GM23338 (cell line): Measurements from ENCODE around the gene KLK1. TPM values are rescaled to one million over a fixed set of nuclear protein-coding genes. Genes with fewer than 3 reads are reported as not detected.

Experiments
- ATAC-seq: fragments of 200-7000 bp; cut with Tn5 transposase; 3 replicates; pipeline ENCODE4 v1.9.1; 2020
- DNase-seq: peaks from one replicate; pipeline ENCODE4 v3.0.0-alpha.2; 2015; ENCODE audit warnings: low spot score
- H2AFZ ChIP-seq: fragments of 200-600 bp; sonication (generic); 2 replicates; pipeline ENCODE4 v1.8.0; 2016; ENCODE audit warnings: antibody characterized with exemption, mild to moderate bottlenecking, moderate library complexity
- H3F3A ChIP-seq: fragments of 200-600 bp; sonication (generic); replicated peaks from 2 replicates; pipeline ENCODE4 v1.8.0; 2017; ENCODE audit warnings: antibody characterized with exemption, mixed run types, low read depth
- H3K27ac ChIP-seq: fragments of 200-600 bp; sonication (generic); 2 replicates; pipeline ENCODE4 v1.6.1; 2016; ENCODE audit warnings: low read depth
- H3K27me3 ChIP-seq: fragments of 200-600 bp; sonication (generic); 2 replicates; pipeline ENCODE4 v1.8.0; 2016; ENCODE audit warnings: mild to moderate bottlenecking, mixed run types, moderate library complexity; ENCODE audit not compliant: insufficient read depth
- H3K36me3 ChIP-seq: fragments of 200-600 bp; sonication (generic); 2 replicates; pipeline ENCODE4 v1.8.0; 2016; ENCODE audit warnings: mild to moderate bottlenecking; ENCODE audit not compliant: insufficient read depth
- H3K4me1 ChIP-seq: fragments of 200-600 bp; sonication (generic); 2 replicates; pipeline ENCODE4 v1.8.0; 2016; ENCODE audit warnings: mild to moderate bottlenecking, moderate library complexity; ENCODE audit not compliant: insufficient read depth
- H3K4me2 ChIP-seq: fragments of 200-600 bp; sonication (generic); 2 replicates; pipeline ENCODE4 v1.7.1; 2017; ENCODE audit warnings: mixed run types
- H3K4me3 ChIP-seq: fragments of 200-600 bp; sonication (generic); 2 replicates; pipeline ENCODE4 v1.6.1; 2016; ENCODE audit warnings: mixed run types
- H3K79me2 ChIP-seq: fragments of 200-600 bp; sonication (generic); replicated peaks from 2 replicates; pipeline ENCODE4 v1.8.0; 2017; ENCODE audit warnings: mild to moderate bottlenecking; ENCODE audit not compliant: insufficient read depth
- H3K9me2 ChIP-seq: fragments of 200-600 bp; sonication (generic); 2 replicates; pipeline ENCODE4 v1.8.0; 2017; ENCODE audit not compliant: insufficient read depth
- H4K20me1 ChIP-seq: fragments of 200-600 bp; sonication (generic); replicated peaks from 2 replicates; pipeline ENCODE4 v1.8.0; 2017; ENCODE audit warnings: mild to moderate bottlenecking; ENCODE audit not compliant: insufficient read depth
- H3K27ac Mint-ChIP-seq: 2 replicates; pipeline ENCODE4 v1.8.0; 2020; ENCODE audit warnings: inconsistent platforms, mild to moderate bottlenecking, moderate library complexity, mixed read lengths
- H3K27me3 Mint-ChIP-seq: 3 replicates; pipeline ENCODE4 v1.8.0; 2022; ENCODE audit warnings: low read depth, mild to moderate bottlenecking, moderate library complexity, mixed read lengths, inconsistent platforms; ENCODE audit not compliant: insufficient read depth, poor library complexity
- H3K36me3 Mint-ChIP-seq: 3 replicates; pipeline ENCODE4 v1.8.0; 2021; ENCODE audit warnings: low read depth, mild to moderate bottlenecking, inconsistent platforms, moderate library complexity, mixed read lengths
- H3K4me1 Mint-ChIP-seq: 3 replicates; pipeline ENCODE4 v1.8.0; 2020; ENCODE audit warnings: mild to moderate bottlenecking, inconsistent platforms, mixed read lengths
- H3K4me3 Mint-ChIP-seq: 3 replicates; pipeline ENCODE4 v1.8.0; 2021; ENCODE audit warnings: moderate library complexity, mild to moderate bottlenecking, inconsistent platforms, mixed read lengths
- H3K9me3 Mint-ChIP-seq: 3 replicates; pipeline ENCODE4 v1.8.0; 2020; ENCODE audit warnings: moderate library complexity, mild to moderate bottlenecking, inconsistent platforms, mixed read lengths
- CREB1 ChIP-seq: fragments of 250-450 bp; sonication (Bioruptor Pico); IDR thresholded peaks from 2 replicates; pipeline ENCODE4 v1.5.0; 2020; ENCODE audit warnings: low read depth, mild to moderate bottlenecking, moderate library complexity
- CTCF ChIP-seq, 2 experiments: fragments of 200-600 bp in 1 of 2; sonication (generic) in 1 of 2; conservative IDR thresholded peaks; 2 replicates each; pipeline versions ENCODE4 v1.5.1 to v1.6.1; 2016 to 2017; ENCODE audit warnings: antibody characterized with exemption in 2 of 2, low read depth in 2 of 2, mild to moderate bottlenecking in 2 of 2, moderate library complexity in 1 of 2
- ETS1 ChIP-seq: IDR thresholded peaks from 2 replicates; pipeline ENCODE4 v1.6.1; 2016; ENCODE audit warnings: antibody characterized with exemption
- EZH2 ChIP-seq: fragments of 200-600 bp; sonication (generic); IDR thresholded peaks from one replicate; pipeline ENCODE4 v1.8.0; 2017; ENCODE audit warnings: antibody characterized with exemption, mild to moderate bottlenecking, low read depth; ENCODE audit not compliant: unreplicated experiment
- EZH2phosphoT487 ChIP-seq: fragments of 200-600 bp; sonication (generic); IDR thresholded peaks from one replicate; pipeline ENCODE4 v1.8.1; 2018; ENCODE audit warnings: antibody characterized with exemption; ENCODE audit not compliant: unreplicated experiment
- JUNB ChIP-seq: IDR thresholded peaks from one replicate; pipeline ENCODE4 v1.6.1; 2016; ENCODE audit warnings: antibody characterized with exemption; ENCODE audit not compliant: unreplicated experiment
- NANOG ChIP-seq: IDR thresholded peaks from 2 replicates; pipeline ENCODE4 v1.6.1; 2016; ENCODE audit warnings: antibody characterized with exemption, borderline replicate concordance
- POLR2AphosphoS5 ChIP-seq: IDR thresholded peaks from 2 replicates; pipeline ENCODE4 v1.6.1; 2016; ENCODE audit warnings: antibody characterized with exemption, low read depth
- REST ChIP-seq: IDR thresholded peaks from one replicate; pipeline ENCODE4 v1.6.1; 2018; ENCODE audit warnings: antibody characterized with exemption; ENCODE audit not compliant: unreplicated experiment
- STAT1 ChIP-seq: IDR thresholded peaks from one replicate; pipeline ENCODE4 v1.6.1; 2016; ENCODE audit warnings: antibody characterized with exemption; ENCODE audit not compliant: unreplicated experiment
- ZNF114 ChIP-seq: fragments of 250-450 bp; sonication (Bioruptor Pico); IDR thresholded peaks from 2 replicates; pipeline ENCODE4 v1.5.0; 2020; ENCODE audit warnings: mild to moderate bottlenecking, moderate library complexity
- ZNF331 ChIP-seq: fragments of 250-450 bp; sonication (Bioruptor Pico); IDR thresholded peaks from 2 replicates; pipeline ENCODE4 v1.5.0; 2020; ENCODE audit warnings: low read depth, mild to moderate bottlenecking, moderate library complexity
- polyA plus RNA-seq: library from polyadenylated mRNA; unstranded; fragments of >200 nt; fragmentation: Nextera tagmentation; extraction: Ambion mirVana; gene quantifications from 2 replicates; pipeline ENCODE4 v1.2.1, GENCODE V29; 2016
- total RNA-seq: library from RNA; depleted of rRNA; stranded (reverse); fragments of >200 nt; shearing (Covaris generic); gene quantifications from 2 replicates; pipeline ENCODE4 v1.2.3, GENCODE V29; 2014

The KLK1 gene
- total and polyA plus RNA-seq, 2 experiments from 2014 or later, result 0.31 to 3.0 TPM

- TF ChIP-seq REST, result no peak
- no peak for TF ChIP-seq ETS1
- no peak for TF ChIP-seq POLR2AphosphoS5
- TF ChIP-seq ZNF331, result no peak
- no peak for TF ChIP-seq CTCF (conservative IDR thresholded peaks at IDR 0.05; ENCODE audit: low read depth in 2 of 2)
- TF ChIP-seq NANOG, result no peak
- no peak for TF ChIP-seq CREB1 (CRISPR knock-in tag)
Measured at GRCh38 chr19:50793558-50794065, 30.0 kb downstream of the KLK1 start (continued).

GRCh38 chr19:50792272-50793250 lies 31.0 kb downstream of the KLK1 start:
- Histone ChIP-seq H3K4me3 (no peak overlapping the region), H3K4me2 (no peak overlapping the region), H3K36me3 (peaks cover 4% of the 10 kb centered on the region; the same call in 1 of the 2 replicates), H3F3A (peaks cover 26% of the 10 kb centered on the region), H3K27me3 (no peaks in the 10 kb centered on the region), H3K27ac (no peak overlapping the region), H3K79me2 (no peaks in the 10 kb centered on the region), H3K4me1 (peaks cover 9% of the 10 kb centered on the region), H3K9me2 (no peaks in the 10 kb centered on the region), H2AFZ (no peak overlapping the region), H4K20me1 (peaks cover 22% of the 10 kb centered on the region)
- H3K4me1 Mint-ChIP-seq, result peaks cover 6% of the 10 kb centered on the region; the same call in 2 of the 3 replicates
- H3K9me3 Mint-ChIP-seq, result peaks cover 12% of the 10 kb centered on the region
- H3K27ac Mint-ChIP-seq, result no peak overlapping the region
- ATAC-seq (no peak), DNase-seq (no peak)
- H3K27me3 Mint-ChIP-seq, result peaks cover 38% of the 10 kb centered on the region
- no peak for TF ChIP-seq EZH2
- TF ChIP-seq CREB1 (CRISPR knock-in tag), result no peak
- TF ChIP-seq NANOG, result no peak
- TF ChIP-seq STAT1, result no peak
- TF ChIP-seq REST, result no peak
- TF ChIP-seq CTCF (conservative IDR thresholded peaks at IDR 0.05; ENCODE audit: low read depth in 2 of 2), result no peak
- TF ChIP-seq JUNB, result no peak
- no peak for TF ChIP-seq EZH2phosphoT487
- TF ChIP-seq ZNF114 (CRISPR knock-in tag), result no peak
- H3K36me3 Mint-ChIP-seq, result peaks cover 17% of the 10 kb centered on the region
- H3K4me3 Mint-ChIP-seq, result no peak overlapping the region
